Measurements from ENCODE around the gene CCDC68. TPM values are rescaled to one million over a fixed set of nuclear protein-coding genes. Genes with fewer than 3 reads are reported as not detected.

The CCDC68 gene
- total and polyA plus RNA-seq, 2 experiments from 2014 or later = 0.04 to 1.3 TPM

- Histone ChIP-seq H3K27me3 (no peaks in the 10 kb centered on the region), H3K4me1 (ENCODE audit: low read depth) (no peaks in the 10 kb centered on the region), H3K27ac (no peak overlapping the region), H3K4me3 (no peak overlapping the region), H3K36me3 (no peaks in the 10 kb centered on the region), H3K9me3 (ENCODE audit: low read depth) (no peaks in the 10 kb centered on the region)
- DNase-seq (ENCODE audit: low read depth in 1 of 2, low spot score in 1 of 2) = no peak
- no peak for TF ChIP-seq CTCF (IDR thresholded peaks at IDR 0.05; ENCODE audit: low read depth, low read length)
Observed at GRCh38 chr18:54905629-54906028, 53.6 kb downstream of the CCDC68 start.

DNA sequence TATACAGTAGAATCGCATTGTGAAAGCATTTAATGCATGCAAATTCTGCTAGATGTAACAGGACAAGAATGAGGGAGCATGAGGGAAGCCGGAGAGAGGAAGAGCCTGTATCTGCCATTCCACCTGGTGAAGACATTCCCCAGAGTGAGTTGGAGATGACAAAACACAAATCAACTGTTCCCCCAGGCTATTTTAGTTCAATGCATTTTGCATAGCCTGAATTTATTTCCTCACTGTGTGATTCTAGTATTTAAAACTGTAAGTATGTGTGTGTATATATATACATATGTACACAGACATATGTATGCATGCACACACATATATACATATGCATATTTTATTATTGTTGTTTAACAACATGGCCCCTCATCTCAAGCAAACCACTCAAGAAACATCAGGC is 54.7 kb downstream of the CCDC68 start:
- Histone ChIP-seq H3K4me3 (no peak overlapping the region), H3K4me1 (ENCODE audit: low read depth) (no peaks in the 10 kb centered on the region), H3K9me3 (ENCODE audit: low read depth) (no peaks in the 10 kb centered on the region), H3K36me3 (no peaks in the 10 kb centered on the region), H3K27me3 (no peaks in the 10 kb centered on the region), H3K27ac (no peak overlapping the region)
- TF ChIP-seq CTCF (IDR thresholded peaks at IDR 0.05; ENCODE audit: low read depth, low read length) = no peak
- DNase-seq (ENCODE audit: low read depth in 1 of 2, low spot score in 1 of 2) = no peak

- Histone ChIP-seq H3K4me3 (no peak overlapping the region), H3K4me1 (ENCODE audit: low read depth) (no peaks in the 10 kb centered on the region), H3K27ac (no peak overlapping the region), H3K27me3 (no peaks in the 10 kb centered on the region), H3K9me3 (ENCODE audit: low read depth) (no peaks in the 10 kb centered on the region), H3K36me3 (no peaks in the 10 kb centered on the region)
- DNase-seq (ENCODE audit: low read depth in 1 of 2, low spot score in 1 of 2) = no peak
- no peak for TF ChIP-seq CTCF (IDR thresholded peaks at IDR 0.05; ENCODE audit: low read depth, low read length)
Observed at GRCh38 chr18:54900290-54900689, 59.0 kb downstream of the CCDC68 start.

- no peaks in the 10 kb centered on the region for H3K9me3 ChIP-seq (ENCODE audit: low read depth)
- no peaks in the 10 kb centered on the region for H3K4me1 ChIP-seq (ENCODE audit: low read depth)
- no peak overlapping the region for H3K27ac ChIP-seq
- no peaks in the 10 kb centered on the region for H3K36me3 ChIP-seq
- no peak for DNase-seq (ENCODE audit: low read depth in 1 of 2, low spot score in 1 of 2)
- no peak for TF ChIP-seq CTCF (IDR thresholded peaks at IDR 0.05; ENCODE audit: low read depth, low read length)
- H3K27me3 ChIP-seq = no peaks in the 10 kb centered on the region
- no peak overlapping the region for H3K4me3 ChIP-seq
Observed at GRCh38 chr18:54899500-54899899, 59.8 kb downstream of the CCDC68 start.

DNA sequence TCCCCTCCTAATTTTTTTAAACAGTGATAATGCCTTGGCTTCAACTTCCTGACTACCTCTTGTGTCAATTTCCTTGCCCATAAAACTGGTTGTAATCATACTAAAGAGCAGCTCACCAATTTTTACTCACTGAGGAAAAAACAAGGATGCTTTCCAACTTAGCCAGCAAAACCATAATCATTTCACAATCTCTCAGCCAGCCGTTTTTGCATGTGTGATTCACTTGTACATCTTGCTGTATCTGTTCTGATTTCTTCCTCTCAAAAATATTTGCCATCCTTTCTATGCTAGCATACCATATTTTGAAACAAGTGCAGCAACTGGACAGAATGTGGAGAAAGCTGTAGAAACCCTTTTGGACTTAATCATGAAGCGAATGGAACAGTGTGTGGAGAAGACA is 70.3 kb downstream of the CCDC68 start:
- TF ChIP-seq CTCF (IDR thresholded peaks at IDR 0.05; ENCODE audit: low read depth, low read length) = no peak
- Histone ChIP-seq H3K27me3 (no peaks in the 10 kb centered on the region), H3K4me3 (no peak overlapping the region), H3K36me3 (no peaks in the 10 kb centered on the region), H3K27ac (no peak overlapping the region), H3K4me1 (ENCODE audit: low read depth) (no peaks in the 10 kb centered on the region), H3K9me3 (ENCODE audit: low read depth) (no peaks in the 10 kb centered on the region)
- DNase-seq (ENCODE audit: low read depth in 1 of 2, low spot score in 1 of 2) = peak in 1 of 2 donors; percentile 64

DNA sequence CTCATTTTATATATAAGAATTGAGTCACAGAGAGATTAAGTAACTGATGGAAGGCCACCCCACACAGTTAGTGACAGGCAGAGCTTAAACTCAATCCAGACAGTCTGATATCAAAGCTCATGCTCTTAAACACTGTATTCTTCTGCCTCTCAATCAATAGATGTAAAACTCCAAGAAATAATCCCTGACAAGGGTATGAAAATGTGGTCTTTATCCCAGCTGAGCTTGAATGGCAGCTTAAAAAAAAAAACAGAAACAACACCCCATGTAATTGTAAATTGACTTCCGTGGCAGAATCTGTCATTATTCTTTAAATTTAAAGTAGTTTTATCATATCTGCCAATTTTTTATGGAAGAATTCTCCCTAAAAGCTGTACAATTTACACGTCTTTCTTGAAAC is 70.9 kb downstream of the CCDC68 start:
- no peak for DNase-seq (ENCODE audit: low read depth in 1 of 2, low spot score in 1 of 2)
- no peaks in the 10 kb centered on the region for H3K36me3 ChIP-seq
- H3K27ac ChIP-seq = no peak overlapping the region
- H3K9me3 ChIP-seq (ENCODE audit: low read depth) = no peaks in the 10 kb centered on the region
- H3K4me1 ChIP-seq (ENCODE audit: low read depth) = no peaks in the 10 kb centered on the region
- no peaks in the 10 kb centered on the region for H3K27me3 ChIP-seq
- TF ChIP-seq CTCF (IDR thresholded peaks at IDR 0.05; ENCODE audit: low read depth, low read length) = no peak
- H3K4me3 ChIP-seq = no peak overlapping the region

All from cardiac muscle cell (in vitro differentiated cells and primary cell).